Renal cortex interstitium (tissue), 11 donors: Measurements from ENCODE around the gene SEC31A. TPM values are rescaled to one million over a fixed set of nuclear protein-coding genes. Genes with fewer than 3 reads are reported as not detected.

ENCODE experiments used
- DNase-seq, 11 donors: peaks; one replicate each; pipeline ENCODE4 v3.0.0-alpha.2; 2013; ENCODE audit warnings: low read depth in 9 of 11, low spot score in 4 of 11; ENCODE audit errors: extremely low read depth in 1 of 11
- polyA plus RNA-seq, 3 donors: library from polyadenylated mRNA; unstranded; fragments of 120-200 nt; gene quantifications; one replicate each; pipeline ENCODE4 v1.2.1, GENCODE V29; 2013; ENCODE audit not compliant: insufficient read length in 3 of 3

The SEC31A gene
- polyA plus RNA-seq, 3 donors, result 221 to 267 (median 235) TPM

DNA sequence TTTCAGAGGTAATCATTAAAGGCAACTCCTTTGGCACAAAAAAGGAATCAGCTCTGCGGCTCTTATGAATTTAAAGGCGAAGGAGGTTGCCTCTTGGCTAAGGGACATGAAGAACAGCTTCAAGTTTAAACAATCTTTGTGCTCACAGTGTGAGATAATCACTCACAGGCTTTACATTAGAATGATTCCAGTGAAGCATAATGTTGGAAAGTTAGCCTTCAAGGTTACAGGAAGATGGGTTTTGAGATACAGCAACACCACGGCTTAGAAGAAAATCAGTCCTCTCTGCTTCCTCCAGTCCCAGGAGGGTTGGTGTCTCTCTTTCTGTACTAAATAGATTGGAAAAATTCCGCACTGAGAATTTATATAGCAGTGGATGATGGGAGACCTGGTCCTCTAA lies 80.8 kb downstream of the SEC31A start:
- no peak for DNase-seq

DNA sequence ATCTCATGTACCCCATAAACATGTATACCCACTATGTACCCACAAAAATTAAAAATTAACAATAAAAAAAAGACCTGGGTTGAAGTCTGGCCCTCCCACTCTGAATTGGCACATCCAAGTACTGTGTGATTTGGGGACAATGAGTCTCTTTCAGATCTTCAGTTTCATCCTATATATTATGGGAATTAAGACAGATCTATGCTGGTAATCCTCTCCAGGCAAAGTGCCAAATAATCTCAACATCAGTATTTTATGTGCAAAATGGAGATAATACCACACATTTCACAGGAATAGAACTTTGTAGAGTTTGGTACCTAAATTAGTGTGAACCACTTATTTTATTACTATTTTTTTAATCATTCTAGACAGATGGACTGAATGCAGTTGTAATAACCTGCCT lies 81.3 kb downstream of the SEC31A start:
- DNase-seq, result no peak

DNA sequence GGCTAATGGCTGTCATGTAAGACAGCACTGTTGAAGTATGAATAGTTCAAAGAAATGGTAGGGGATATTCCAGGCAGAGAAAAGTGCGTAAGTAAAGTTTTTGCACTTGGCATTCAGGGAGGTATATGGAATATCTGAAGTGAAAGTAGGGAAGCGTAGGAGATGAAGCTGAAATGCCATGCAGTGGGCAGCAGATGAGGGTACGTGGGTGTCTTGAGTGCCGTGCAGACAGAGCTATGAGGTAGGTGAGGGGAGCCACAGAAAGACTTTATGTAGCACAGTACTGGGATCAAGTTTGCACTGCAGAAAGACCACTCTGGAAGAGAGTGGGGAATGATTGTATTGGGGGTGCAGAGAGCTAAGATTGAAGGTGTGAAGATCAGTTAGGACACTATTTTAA lies 87.2 kb downstream of the SEC31A start:
- DNase-seq, result no peak

DNA sequence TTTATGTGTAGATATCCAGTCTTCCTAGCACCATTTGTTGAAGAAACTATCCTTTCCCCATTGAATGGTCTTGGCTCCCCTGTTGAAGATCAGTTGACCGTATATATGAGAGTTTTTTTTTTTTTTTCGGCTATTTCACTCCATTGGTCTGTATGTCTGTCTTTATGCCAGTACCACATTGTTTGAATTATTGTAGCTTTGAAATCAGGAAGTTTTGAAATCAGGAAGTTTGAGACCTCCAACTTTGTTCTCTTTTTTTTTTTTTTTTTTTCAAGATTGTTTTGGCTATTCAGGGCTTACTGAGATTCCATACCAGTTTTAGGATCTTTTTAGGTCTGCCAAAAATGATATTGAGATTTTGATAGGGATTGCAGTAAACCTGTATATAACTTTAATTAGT lies 88.0 kb downstream of the SEC31A start:
- DNase-seq, result no peak

DNA sequence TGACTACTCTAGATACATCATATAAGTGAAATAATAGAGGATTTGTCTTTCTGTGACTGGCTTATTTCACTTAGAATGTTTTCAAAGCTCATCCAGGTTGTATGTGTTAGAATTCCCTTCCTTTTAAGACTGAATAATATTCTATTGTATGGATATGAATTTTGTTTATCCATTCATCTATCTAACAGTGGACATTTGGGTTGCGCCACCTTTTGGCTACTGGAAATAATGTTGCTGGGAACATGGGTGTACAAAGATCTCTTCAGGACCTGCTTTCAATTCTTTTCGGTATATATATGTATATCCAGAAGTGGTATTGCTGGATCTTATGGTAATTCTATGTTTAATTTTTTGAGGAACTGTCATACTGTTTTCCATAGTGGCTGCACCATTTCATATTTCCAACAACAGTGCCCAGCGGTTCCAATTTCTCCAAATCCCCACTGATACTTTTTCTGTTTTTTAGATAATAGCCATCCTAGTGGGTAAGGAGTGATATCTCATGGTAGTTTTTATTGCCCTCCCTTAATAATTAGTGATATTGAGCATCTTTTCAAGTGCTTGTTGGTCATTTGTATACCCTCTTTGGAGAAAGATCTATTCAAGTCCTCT lies 88.9 kb downstream of the SEC31A start:
- no peak for DNase-seq

DNA sequence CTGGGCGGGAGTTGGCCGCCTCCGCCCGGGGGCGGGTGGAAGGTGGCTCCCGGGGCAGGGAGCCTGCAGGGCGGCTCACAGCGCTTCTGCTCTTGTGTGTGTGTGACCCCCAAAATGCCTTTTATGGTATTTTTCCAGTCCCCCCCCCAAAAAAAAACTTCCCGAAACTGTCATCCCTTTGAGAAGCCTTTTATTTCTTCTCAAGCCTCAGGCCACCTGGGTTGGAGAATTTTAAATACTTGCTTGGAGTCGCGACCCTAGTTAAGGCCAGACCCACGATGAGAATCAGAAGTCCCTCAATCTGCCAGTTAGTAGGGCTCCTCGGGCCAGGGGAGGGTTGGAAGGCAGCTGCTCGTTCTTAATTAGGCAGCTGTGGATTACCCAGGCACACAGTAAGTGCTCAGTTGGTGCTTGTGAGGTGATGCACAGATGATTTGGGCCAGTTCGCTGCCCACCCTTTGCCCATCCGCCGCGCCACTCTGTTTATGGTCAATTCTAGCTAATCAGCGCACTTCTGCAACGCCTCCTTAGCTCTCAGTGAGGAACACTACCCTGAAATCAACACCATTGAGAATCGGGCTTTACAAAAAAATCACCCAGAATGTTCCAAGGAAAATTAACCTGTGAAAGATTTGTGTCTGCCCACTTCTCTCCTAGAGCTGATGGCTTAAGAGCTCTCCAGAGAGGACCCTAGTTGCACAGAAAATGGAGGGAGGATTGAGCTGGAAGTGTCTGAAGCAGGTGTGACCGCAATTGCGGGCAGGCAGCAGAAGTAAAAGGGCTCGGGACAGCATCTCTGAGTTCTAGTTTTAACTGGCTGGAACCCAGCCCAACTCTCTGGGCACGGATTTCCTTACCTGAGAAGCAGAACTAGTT lies 91.7 kb downstream of the SEC31A start:
- DNase-seq, result no peak

DNA sequence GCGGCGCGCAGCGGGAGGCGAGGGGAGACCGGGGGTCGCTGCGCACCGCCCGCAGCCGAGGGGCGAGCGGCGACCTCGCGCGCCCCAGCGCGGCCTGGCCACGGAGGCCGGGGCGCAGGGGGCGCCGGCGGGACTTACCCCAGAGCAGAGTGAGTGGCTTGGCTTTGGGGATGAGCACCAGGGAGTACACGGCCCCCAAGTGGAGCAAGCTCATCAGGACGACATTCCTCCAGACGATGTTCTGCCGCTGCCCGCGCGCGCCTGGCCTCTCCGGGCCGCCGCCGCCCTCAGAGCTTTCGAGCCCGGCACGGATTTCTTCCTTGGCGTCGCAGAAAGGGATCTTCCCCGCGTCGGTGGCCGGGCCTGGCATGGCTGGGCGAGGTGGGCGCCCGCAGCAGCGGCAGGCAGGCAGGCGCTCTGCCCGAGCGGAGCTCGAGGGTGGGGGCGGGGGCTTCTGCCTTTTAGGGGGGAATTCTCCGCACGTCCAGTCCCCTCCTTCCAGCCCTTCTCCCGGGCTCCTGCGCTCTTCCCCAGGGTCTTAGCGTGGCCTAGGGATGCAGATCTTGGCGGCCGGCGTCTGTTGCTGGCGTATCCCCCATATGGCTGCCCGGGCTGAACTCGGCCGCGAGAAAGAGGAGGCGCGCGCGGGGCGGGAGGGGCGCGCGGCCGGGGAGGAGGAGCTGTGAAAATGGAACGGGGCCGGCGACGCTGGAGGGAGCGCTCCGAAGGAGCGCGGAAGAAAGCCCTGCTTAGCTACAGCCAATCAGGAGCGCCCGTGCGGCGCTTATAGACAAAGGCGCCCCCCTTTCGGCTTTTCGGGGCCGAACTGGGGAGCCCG lies 92.6 kb downstream of the SEC31A start, which contains the start of gene SCD5:
SCD5 (minus strand) TSS at position 629 of the 838 bp plus-strand sequence; CDS start at position 370, 259 bp downstream.
- DNase-seq, result peak in 8 of 11 donors; percentile 59 to 72 (median 69)

DNA sequence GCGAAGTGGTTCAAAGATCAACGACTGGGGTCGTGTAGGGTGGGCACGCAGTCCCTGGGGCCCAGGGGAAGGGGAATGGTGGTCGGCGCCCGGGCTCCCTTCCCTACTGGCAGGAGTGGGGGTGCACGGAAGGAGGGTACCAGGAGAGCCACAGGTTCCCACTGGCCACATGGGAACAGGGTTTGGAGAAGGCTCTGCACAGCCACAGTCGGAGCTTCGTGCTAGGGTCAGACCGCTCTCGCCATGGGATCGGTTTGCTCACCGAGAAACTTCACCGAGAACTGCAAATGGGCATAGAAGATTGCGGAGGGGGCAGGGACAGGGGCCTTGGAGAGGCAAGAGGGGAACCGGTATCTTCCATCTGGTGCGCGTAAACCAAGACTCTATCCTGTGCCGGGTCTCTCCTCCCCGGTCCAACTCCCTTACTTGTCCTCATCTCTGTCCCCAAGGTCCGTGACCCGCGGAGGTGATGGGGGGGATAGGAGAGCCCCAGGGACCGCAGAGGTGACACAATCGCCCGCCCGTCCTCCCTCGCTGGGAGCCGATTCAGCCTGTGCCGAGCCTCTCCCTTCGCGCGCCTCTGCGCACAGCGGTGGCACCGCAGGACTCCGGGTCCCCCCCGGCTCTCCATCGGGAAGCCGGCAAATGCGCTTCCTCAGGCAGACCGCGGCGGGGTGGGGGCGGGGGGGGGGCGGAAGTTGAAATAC lies 93.4 kb downstream of the SEC31A start:
- peak in 1 of 11 donors; percentile 29 for DNase-seq

DNA sequence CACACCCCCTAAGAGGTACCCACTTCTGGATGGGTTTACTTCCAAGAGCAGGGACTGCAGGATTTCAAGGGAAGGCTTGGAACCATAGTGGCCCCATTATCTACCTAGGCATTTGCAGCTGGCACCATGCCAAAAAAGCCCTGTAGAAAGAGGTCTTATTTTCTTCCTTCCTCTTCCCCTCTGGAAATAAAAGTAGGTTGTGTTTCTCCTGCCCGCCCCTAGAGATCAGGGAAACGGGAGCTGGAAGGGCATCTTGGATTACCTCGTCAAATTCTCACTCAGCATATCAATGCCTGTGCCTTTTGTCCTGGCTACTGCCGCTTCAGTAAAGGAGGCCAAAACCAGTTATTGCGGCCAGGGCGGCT lies 93.9 kb downstream of the SEC31A start:
- DNase-seq, result no peak

DNA sequence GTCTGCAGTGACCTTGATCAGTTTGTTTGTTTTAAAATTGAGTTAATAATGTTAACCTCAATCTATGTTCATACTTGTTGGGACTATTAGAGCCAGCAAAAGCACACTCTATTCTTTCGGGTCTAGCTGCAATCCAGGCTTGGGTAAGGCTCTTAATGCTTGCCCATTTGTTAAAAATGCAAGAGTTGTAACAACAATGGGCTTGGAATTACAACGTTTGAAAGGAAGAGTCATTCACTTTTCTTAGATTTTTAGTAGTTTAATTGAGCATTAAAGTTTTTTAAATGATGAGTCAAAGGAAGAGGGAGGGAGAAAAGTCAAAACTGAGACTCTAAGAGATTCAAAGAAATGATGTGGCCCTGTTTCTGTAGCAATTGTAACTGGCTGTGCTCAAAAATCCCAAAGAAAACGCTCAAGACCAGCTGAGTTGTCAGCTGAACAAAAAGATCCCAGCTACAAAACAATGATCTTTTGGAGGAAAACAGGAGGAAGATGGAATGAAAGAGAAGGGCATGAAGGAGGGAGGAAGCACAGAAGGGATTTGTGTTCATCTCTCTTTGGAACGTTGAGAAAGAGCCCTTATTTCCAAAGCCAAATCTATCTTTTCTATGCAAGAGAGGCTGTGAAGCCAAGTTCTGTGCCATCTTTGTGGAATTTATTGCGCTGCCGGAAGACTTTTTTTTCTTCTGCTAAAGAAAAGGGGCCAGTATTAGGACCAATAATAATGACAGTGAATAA lies 97.9 kb downstream of the SEC31A start:
- DNase-seq, result no peak

DNA sequence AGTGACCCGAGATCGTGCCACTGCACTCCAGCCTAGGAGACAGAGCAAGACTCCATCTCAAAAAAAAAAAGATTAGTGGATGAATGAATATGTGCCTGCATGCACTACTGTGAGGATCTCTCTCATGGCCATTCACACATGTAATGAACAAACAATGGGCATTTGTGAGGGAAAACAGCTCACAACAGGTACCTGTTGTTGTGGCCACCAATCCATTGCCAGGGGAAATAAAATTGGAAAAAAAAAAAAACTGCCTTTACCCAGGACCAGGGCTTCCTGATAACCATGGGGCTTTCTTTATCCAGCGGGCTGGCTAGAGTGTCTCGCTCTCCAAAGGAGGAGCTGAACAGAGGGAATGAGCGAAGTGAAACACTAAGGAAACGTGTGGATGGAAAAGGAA lies 99.8 kb downstream of the SEC31A start:
- DNase-seq, result no peak

DNA sequence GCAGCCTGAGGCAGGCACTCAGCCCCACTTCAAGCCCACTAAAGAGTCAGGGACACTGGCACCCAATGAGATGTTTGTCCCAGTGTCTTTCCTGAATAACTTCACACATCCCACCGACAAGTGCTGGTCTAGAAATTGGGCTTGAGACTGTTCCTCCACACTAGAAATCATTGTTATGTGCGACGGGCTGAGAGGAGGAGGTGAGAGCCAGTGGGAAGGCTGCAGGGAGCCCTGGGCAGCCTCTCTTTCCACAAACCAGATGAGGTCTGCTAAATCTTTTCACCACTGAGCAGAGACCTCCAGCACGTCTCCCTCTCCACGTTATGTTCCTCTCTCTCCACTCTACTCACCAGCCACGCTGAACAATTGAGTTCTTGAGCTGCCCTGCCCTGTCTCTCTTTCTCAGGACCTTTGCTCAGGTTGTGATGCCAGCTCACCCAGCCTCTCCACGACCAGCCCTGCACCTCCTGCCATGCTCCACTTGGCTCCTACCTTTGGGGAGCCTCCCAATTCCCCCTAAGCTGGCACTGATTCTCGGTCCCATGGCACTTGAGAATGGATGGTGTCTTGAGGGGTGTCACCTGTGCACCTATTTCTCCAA lies 100.8 kb downstream of the SEC31A start:
- DNase-seq, result no peak

DNA sequence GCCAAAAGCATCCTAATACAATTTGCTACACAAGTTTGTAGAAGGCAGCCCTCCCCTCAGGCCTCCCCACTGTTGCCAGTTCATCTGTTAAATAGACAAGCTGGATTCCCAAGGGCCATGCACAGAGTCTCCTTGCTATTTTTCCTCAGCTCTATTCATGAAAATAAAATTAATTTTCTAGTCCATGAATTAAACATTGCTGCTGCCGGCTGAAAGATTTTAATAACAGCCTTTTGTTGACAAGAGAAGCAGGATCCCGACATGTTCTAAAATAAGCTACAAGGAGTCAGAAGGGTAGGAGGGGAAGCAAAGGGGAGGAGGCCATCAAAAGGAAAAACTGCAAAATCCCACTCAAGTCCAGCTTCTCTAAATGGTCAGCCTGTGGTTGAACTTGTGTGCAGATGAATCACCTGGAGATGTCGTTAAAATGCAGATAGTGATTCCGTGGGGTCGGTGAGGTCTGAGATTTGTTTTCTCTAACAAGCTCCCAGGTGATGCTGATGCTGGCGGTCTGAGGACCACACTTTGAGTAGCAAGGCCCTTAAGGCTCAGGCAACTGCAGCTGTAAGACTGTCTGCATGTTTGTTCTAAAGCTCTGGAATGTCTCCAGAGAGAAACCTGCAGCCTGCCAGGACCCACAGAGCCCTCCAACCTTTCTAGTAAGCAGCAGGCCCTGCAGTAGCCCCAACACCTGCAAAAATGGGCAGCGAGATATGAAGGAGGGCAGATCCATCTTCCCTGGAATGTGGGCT lies 101.8 kb downstream of the SEC31A start:
- no peak for DNase-seq

DNA sequence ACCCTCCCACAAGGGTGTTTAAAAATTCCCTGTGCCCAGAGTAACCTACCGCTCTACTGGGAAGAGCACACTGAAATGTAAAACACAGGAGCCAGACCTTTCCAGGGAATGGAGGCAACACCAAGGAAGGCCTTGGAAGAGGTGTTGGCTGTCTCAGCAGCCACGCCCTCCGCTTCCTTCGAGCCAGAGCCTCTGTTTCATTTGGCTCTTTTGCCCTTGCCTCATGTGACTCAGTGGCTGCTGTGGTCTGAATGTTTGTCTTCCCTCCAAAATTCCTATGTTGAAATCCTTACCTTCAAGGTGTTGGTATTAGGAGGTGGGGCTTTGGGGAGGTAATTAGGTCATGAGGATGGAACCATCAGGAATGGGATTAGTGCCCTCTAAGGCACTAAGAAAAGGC lies 103.6 kb downstream of the SEC31A start:
- no peak for DNase-seq

DNA sequence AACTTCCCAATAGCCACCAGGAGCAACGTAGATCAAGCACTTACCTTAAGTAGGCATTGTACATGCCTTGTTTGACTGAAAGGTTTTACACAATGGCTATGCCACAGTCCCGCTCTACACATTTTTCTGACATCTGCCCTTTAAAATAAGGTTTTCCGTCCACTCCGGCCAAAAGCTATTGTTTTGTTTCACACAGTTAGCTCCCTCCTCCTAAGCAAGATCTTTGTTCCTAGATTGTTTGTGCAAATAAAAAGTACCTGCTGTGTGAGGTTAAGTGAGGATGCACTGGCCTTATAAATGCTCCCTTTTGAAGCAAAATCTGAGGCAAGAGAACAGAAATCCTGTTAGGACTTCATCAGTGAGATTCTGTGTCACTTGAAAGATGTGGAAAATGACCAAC lies 104.1 kb downstream of the SEC31A start:
- DNase-seq, result no peak

DNA sequence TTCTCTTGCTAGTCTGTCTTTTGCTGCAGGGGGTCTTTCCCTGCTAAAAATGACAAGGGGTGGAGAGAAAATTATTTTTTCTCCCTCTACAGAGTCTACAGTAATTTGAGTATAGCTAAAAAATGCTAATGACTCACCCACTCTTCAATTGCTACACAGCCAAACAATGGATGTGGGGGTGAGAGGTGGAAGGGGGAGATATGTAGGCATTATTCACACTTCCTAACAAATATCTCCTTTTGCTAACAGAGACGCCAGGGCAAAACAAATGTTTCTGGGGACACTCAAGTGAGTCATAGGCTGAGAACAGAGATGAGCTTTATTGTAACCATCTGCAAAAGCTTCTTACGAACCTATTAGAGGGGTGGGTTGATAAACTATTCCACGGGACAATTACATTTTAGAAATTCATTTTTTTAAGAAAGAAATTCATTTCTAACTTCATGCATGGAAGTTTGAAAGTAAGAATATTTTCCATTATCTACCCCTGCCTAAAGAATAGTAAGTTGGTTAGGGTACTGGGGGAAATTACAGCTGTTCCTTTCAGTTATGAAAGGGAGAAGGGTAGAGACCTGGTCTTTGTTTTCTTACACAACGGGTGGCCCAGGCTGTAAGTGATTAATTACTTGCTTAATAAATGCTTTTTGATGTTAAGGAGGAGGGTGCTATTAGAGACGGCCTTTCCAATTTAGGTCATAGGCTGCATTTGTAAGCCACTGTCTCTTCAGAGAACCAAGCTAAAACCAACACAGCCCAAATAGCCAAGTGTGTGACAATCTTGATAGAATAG lies 105.1 kb downstream of the SEC31A start:
- DNase-seq, result no peak
